GM12891 (cell line): ENCODE results near the gene KDM4B.

Experiments used
- POLR2A ChIP-seq: IDR thresholded peaks from 2 replicates; pipeline ENCODE4 v1.6.1; 2011; ENCODE audit warnings: low read depth, low read length, control low read depth
- POLR2AphosphoS5 ChIP-seq: IDR thresholded peaks from 2 replicates; pipeline ENCODE4 v1.6.1; 2011; ENCODE audit warnings: low read depth, low read length, control low read depth
- SPI1 ChIP-seq: IDR thresholded peaks from 2 replicates; pipeline ENCODE4 v1.6.1; 2011; ENCODE audit warnings: low read depth, low read length, control low read depth
- TAF1 ChIP-seq: IDR thresholded peaks from 2 replicates; pipeline ENCODE4 v1.6.1; 2011; ENCODE audit warnings: low read depth, low read length, control low read depth

DNA sequence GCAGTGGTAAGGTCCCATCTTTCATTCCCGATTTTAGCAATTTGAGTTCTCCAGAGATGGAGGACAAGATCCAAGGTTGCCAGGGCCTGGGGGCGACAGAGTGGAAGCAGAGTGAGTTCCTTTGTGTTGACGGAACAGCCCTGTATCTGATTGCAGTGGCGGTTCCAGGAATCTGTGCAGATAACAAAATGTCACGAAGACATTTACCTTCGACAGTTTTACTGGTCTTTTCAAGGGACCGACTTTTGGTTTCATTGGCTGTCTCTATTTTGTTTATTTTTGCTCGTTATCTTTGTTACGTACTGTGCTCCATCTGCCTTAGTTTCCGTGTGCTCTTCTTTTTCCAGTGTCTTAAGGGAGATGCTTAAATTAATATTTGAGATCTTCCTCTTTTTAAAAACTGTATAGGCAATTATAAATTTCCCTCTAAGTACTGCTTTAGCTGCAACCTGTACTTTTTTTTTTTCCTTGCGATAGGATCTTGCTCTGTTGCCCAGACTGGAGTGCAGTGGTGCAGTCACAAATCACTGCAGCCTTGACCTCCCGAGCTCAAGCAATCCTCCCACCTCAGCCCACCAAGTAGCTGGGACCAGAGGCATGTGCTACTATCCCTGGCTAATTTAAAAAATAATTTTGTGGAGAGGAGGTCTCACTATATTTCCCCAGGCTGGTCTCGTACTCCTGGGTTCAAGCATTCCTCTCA is 23.2 kb downstream of the KDM4B start:
- TF ChIP-seq POLR2A = no peak
- TF ChIP-seq POLR2AphosphoS5 = no peak
- TF ChIP-seq SPI1 = no peak
- TF ChIP-seq TAF1 = no peak
